HCT116 (cell line): Measurements from ENCODE around the gene AMOTL2. TPM values are rescaled to one million over a fixed set of nuclear protein-coding genes. Genes with fewer than 3 reads are reported as not detected.

Experiments used
- ATAC-seq: fragments of 200-7000 bp; cut with Tn5 transposase; 2 replicates; pipeline ENCODE4 v1.9.1; 2020; ENCODE audit warnings: mild to moderate bottlenecking, moderate library complexity
- BruUV-seq: library from RNA; stranded (reverse); fragments of 400-500 nt; replicated peaks from 2 replicates; lab custom pipeline; 2021; lab: Mats Ljungman, UMichigan
- CTCF ChIA-PET: fragments of 300-600 bp; sonication (Branson Sonifier 250); formaldehyde crosslinking; loops from one replicate; lab custom pipeline; 2021; ENCODE audit warnings: antibody characterized with exemption; lab: Charles Lee
- POLR2A ChIA-PET: fragments of 300-600, 350-600 bp; sonication (Branson Sonifier 250); formaldehyde crosslinking; loops from one replicate; lab custom pipeline; 2021; ENCODE audit warnings: antibody characterized with exemption; lab: Charles Lee
- RAD21 ChIA-PET, 2 experiments: fragments of 300-600 bp; sonication (Branson Sonifier 250); formaldehyde crosslinking; loops; one replicate each; lab custom pipeline; 2023; ENCODE audit warnings: low total read pairs in 2 of 2; ENCODE audit not compliant: uncharacterized antibody in 2 of 2, unreplicated experiment in 2 of 2, low non-redundant PET in 1 of 2; lab: Charles Lee
- DNase-seq: peaks from one replicate; pipeline ENCODE4 v3.0.0-alpha.2; 2010; ENCODE audit warnings: low read depth, low spot score
- H2AFZ ChIP-seq: fragments of 200-600 bp; shearing (Covaris generic), sonication (generic); 2 replicates; pipeline ENCODE4 v1.6.1; 2017; ENCODE audit warnings: low read depth, mixed run types, mixed read lengths, antibody characterized with exemption, low read length; ENCODE audit not compliant: poor library complexity, severe bottlenecking
- H3K27ac ChIP-seq: 2 replicates; pipeline ENCODE4 v1.5.1; 2012; ENCODE audit warnings: low read depth, low read length
- H3K27me3 ChIP-seq: fragments of 200-600 bp; sonication (generic); 2 replicates; pipeline ENCODE4 v1.6.1; 2016; ENCODE audit warnings: mixed run types, low read length, mixed read lengths; ENCODE audit not compliant: insufficient read depth
- H3K36me3 ChIP-seq, 2 experiments: fragments of 200-500 bp in 1 of 2; fragments of 200-600 bp in 1 of 2; sonication (Bioruptor generic) in 1 of 2; sonication (generic) in 1 of 2; 2 replicates each; pipeline versions ENCODE4 v1.5.1 to v1.6.1; 2014 to 2016; ENCODE audit warnings: low read length in 2 of 2, inconsistent platforms in 1 of 2, mixed read lengths in 1 of 2, mixed run types in 1 of 2; ENCODE audit not compliant: insufficient read depth in 2 of 2, control insufficient read depth in 1 of 2
- H3K4me1 ChIP-seq, 2 experiments: fragments of 200-600 bp in 1 of 2; sonication (generic) in 1 of 2; 2 replicates each; pipeline versions ENCODE4 v1.5.1 to v1.6.1; 2012 to 2017; ENCODE audit warnings: low read length in 2 of 2, inconsistent platforms in 1 of 2, mild to moderate bottlenecking in 1 of 2, mixed read lengths in 1 of 2, mixed run types in 1 of 2, moderate library complexity in 1 of 2; ENCODE audit not compliant: insufficient read depth in 2 of 2, control insufficient read depth in 1 of 2
- H3K4me2 ChIP-seq: fragments of 200-600 bp; sonication (generic); 2 replicates; pipeline ENCODE4 v1.6.1; 2017; ENCODE audit warnings: mixed run types, low read length, mixed read lengths
- H3K4me3 ChIP-seq, 2 experiments: fragments of 200-600 bp in 1 of 2; sonication (generic) in 1 of 2; replicated peaks in 1 of 2; 2 replicates each; pipeline ENCODE4 v1.5.1; 2011 to 2016; ENCODE audit warnings: low read length in 2 of 2, control low read depth in 1 of 2, low read depth in 1 of 2, mild to moderate bottlenecking in 1 of 2, mixed read lengths in 1 of 2, mixed run types in 1 of 2
- H3K79me2 ChIP-seq: fragments of 200-600 bp; sonication (generic); 2 replicates; pipeline ENCODE4 v1.6.1; 2017; ENCODE audit warnings: mild to moderate bottlenecking, mixed run types, low read length, moderate library complexity, mixed read lengths; ENCODE audit not compliant: insufficient read depth
- H3K9ac ChIP-seq: fragments of 200-600 bp; sonication (generic); 2 replicates; pipeline ENCODE4 v1.6.1; 2016; ENCODE audit warnings: low read length, mixed read lengths
- H3K9me2 ChIP-seq: fragments of 200-600 bp; sonication (generic), shearing (Covaris generic); 2 replicates; pipeline ENCODE4 v1.6.1; 2017; ENCODE audit warnings: mixed run types, mild to moderate bottlenecking, moderate library complexity; ENCODE audit not compliant: insufficient read depth
- H3K9me3 ChIP-seq, 2 experiments: fragments of 200-500 bp in 1 of 2; fragments of 200-600 bp in 1 of 2; sonication (Bioruptor generic) in 1 of 2; sonication (generic) in 1 of 2; 2 replicates each; pipeline ENCODE4 v1.6.1; 2014 to 2017; ENCODE audit warnings: low read length in 2 of 2, mixed read lengths in 2 of 2, inconsistent platforms in 1 of 2, low read depth in 1 of 2, mild to moderate bottlenecking in 1 of 2, mixed run types in 1 of 2, moderate library complexity in 1 of 2; ENCODE audit not compliant: control insufficient read depth in 1 of 2, insufficient read depth in 1 of 2
- H4K20me1 ChIP-seq: fragments of 200-600 bp; sonication (generic), shearing (Covaris generic); 2 replicates; pipeline ENCODE4 v1.6.1; 2017; ENCODE audit warnings: mixed run types, mild to moderate bottlenecking, moderate library complexity; ENCODE audit not compliant: insufficient read depth
- CEBPB ChIP-seq: IDR thresholded peaks from 2 replicates; pipeline ENCODE4 v1.6.1; 2012; ENCODE audit warnings: low read depth
- CTCF ChIP-seq, 3 experiments: fragments of 200-600 bp in 1 of 3; sonication (generic) in 1 of 3; IDR thresholded peaks in 2 of 3; conservative IDR thresholded peaks in 1 of 3; 2 replicates each; pipeline ENCODE4 v1.5.1; 2012 to 2017; ENCODE audit warnings: low read depth in 2 of 3, low read length in 2 of 3, antibody characterized with exemption in 1 of 3, borderline replicate concordance in 1 of 3, control low read depth in 1 of 3, mild to moderate bottlenecking in 1 of 3, mixed read lengths in 1 of 3, mixed run types in 1 of 3, moderate library complexity in 1 of 3; ENCODE audit not compliant: insufficient read depth in 1 of 3
- EGR1 ChIP-seq: IDR thresholded peaks from 2 replicates; pipeline ENCODE4 v1.6.1; 2012; ENCODE audit warnings: low read depth
- EZH2phosphoT487 ChIP-seq: fragments of 200-600 bp; IDR thresholded peaks from 2 replicates; pipeline ENCODE4 v1.6.1; 2018; ENCODE audit warnings: antibody characterized with exemption, borderline replicate concordance
- FOSL1 ChIP-seq: IDR thresholded peaks from 2 replicates; pipeline ENCODE4 v1.6.1; 2012; ENCODE audit warnings: low read depth
- JUND ChIP-seq: IDR thresholded peaks from 2 replicates; pipeline ENCODE4 v1.6.1; 2012
- POLR2A ChIP-seq: IDR thresholded peaks from 2 replicates; pipeline ENCODE4 v1.7.0; 2011; ENCODE audit warnings: borderline replicate concordance; ENCODE audit not compliant: insufficient read depth, insufficient read length; ENCODE audit errors: extremely low read depth
- RAD21 ChIP-seq: IDR thresholded peaks from 2 replicates; pipeline ENCODE4 v1.6.1; 2012; ENCODE audit warnings: low read depth, mild to moderate bottlenecking
- REST ChIP-seq: IDR thresholded peaks from 2 replicates; pipeline ENCODE4 v1.6.1; 2012; ENCODE audit warnings: low read depth
- SP1 ChIP-seq: IDR thresholded peaks from 2 replicates; pipeline ENCODE4 v1.6.1; 2012; ENCODE audit warnings: low read depth
- TCF7L2 ChIP-seq: IDR thresholded peaks from 2 replicates; pipeline ENCODE4 v1.7.0; 2011; ENCODE audit warnings: borderline replicate concordance, inconsistent platforms; ENCODE audit not compliant: insufficient read depth, insufficient read length; ENCODE audit errors: extremely low read depth
- YY1 ChIP-seq: IDR thresholded peaks from 2 replicates; pipeline ENCODE4 v1.6.1; 2011; ENCODE audit warnings: low read length, low read depth, moderate library complexity, mild to moderate bottlenecking; ENCODE audit not compliant: insufficient replicate concordance; ENCODE audit errors: extremely low read depth
- ZBTB33 ChIP-seq: IDR thresholded peaks from 2 replicates; pipeline ENCODE4 v1.6.1; 2011; ENCODE audit warnings: mild to moderate bottlenecking, low read length, moderate library complexity; ENCODE audit not compliant: insufficient replicate concordance; ENCODE audit errors: extremely low read depth
- ZNF274 ChIP-seq: fragments of 200-500 bp; sonication (Bioruptor generic); IDR thresholded peaks from 2 replicates; pipeline ENCODE4 v1.6.1; 2014; ENCODE audit warnings: mild to moderate bottlenecking, low read depth, low read length, inconsistent platforms
- intact Hi-C: fragments of 100-400 bp; cut with micrococcal nuclease; formaldehyde crosslinking; loops from 2 replicates; pipeline ENCODE4 v1.10.0; 2022
- total RNA-seq: library from RNA; stranded (reverse); gene quantifications from one replicate; pipeline ENCODE4 v1.2.1, GENCODE V29; 2021; ENCODE audit not compliant: unreplicated experiment
- TF ChIP-seq, protein P1 (sequence below): IDR thresholded peaks from 2 replicates; pipeline ENCODE4 v1.6.1; 2012

AMOTL2 gene
- total RNA-seq, 1 experiment from 2014 or later: 54.0 TPM

DNA sequence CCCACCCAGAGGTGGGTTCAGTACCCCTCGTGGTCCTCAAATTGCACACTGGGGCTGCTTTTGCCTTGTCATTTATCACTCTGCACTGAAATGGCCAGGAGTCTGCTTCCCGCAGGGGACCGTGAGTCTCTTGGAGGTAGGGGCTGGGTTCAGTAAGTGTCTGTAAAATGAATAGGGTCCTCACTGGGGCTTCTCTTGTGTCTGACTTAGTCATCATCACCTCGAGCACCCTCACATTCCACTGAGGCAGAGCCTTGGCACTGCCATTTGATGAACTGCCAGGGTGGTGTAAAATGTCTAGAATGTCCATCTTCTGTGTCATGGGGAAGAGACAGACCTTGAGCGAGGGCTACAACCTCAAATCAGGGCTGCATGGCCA lies 62.6 kb downstream of the AMOTL2 start:
- intact Hi-C loops: loop anchor here (1.0 to 2.0 kb wide), 2 partner anchors 47 to 138 kb away; no protein-coding TSS in a partner anchor
- peak overlapping the region; percentile 96 for H3K4me2 ChIP-seq

More for the DNA sequence above, 62.6 kb downstream of the AMOTL2 start:
- no peak overlapping the region for H3K4me3 ChIP-seq
- CTCF ChIA-PET: interaction anchor here (2.0 kb wide), 1 partner anchor 63 kb away, joined by 10 read pairs; the partner anchor contains the start of gene AMOTL2
- H3K9ac ChIP-seq: no peak overlapping the region
- RAD21 ChIA-PET: no interaction called here
- H3K27me3 ChIP-seq: no peaks in the 10 kb centered on the region
- no peak overlapping the region for H2AFZ ChIP-seq
- no peaks in the 10 kb centered on the region for H3K9me3 ChIP-seq
- no peaks in the 10 kb centered on the region for H4K20me1 ChIP-seq
- DNase-seq: no peak
- peaks cover 56 to 72% of the 10 kb centered on the region in 2 experiments for H3K4me1 ChIP-seq
- POLR2A ChIA-PET: no interaction called here
- TF ChIP-seq EZH2phosphoT487: no peak
- no peak for TF ChIP-seq YY1
- TF ChIP-seq TCF7L2: no peak
- no peak for TF ChIP-seq CTCF (IDR thresholded peaks at IDR 0.05 in 2 of 3, conservative IDR thresholded peaks at IDR 0.05 in 1 of 3; ENCODE audit: borderline replicate concordance in 1 of 3, insufficient read depth in 1 of 3, low read depth in 2 of 3, low read length in 2 of 3)
- no peak for TF ChIP-seq POLR2A
- no peak for TF ChIP-seq CEBPB
- no peak for TF ChIP-seq JUND
- no peak for TF ChIP-seq EGR1
- TF ChIP-seq, protein P1, sequence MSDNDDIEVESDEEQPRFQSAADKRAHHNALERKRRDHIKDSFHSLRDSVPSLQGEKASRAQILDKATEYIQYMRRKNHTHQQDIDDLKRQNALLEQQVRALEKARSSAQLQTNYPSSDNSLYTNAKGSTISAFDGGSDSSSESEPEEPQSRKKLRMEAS: no peak
- TF ChIP-seq RAD21: no peak
- no peak for TF ChIP-seq REST
- no peak for TF ChIP-seq ZBTB33
- no peak for TF ChIP-seq ZNF274
- TF ChIP-seq FOSL1: no peak
- no peak for TF ChIP-seq SP1
- no peaks in the 10 kb centered on the region for H3K36me3 ChIP-seq
- H3K9me2 ChIP-seq: no peaks in the 10 kb centered on the region
- no TSS peak for BruUV-seq
- H3K79me2 ChIP-seq: no peaks in the 10 kb centered on the region
- peak overlapping the region; percentile 72 for H3K27ac ChIP-seq
- ATAC-seq: no peak
